Activated CD8-positive, alpha-beta memory T cell treated with anti-CD3 and anti-CD28 coated beads for 24 hours (primary cell): ENCODE data around the gene CAMSAP1.

Source experiments
- DNase-seq: peaks from one replicate; pipeline ENCODE4 v3.0.0-alpha.2; 2020

Gene CAMSAP1

GRCh38 chr9:135937521-135938489 is 30.5 kb upstream of the CAMSAP1 start:
- DNase-seq: no peak

GRCh38 chr9:135933114-135933513 is 25.8 kb upstream of the CAMSAP1 start:
- DNase-seq: no peak

GRCh38 chr9:135932656-135933055 is 25.3 kb upstream of the CAMSAP1 start:
- no peak for DNase-seq

DNA sequence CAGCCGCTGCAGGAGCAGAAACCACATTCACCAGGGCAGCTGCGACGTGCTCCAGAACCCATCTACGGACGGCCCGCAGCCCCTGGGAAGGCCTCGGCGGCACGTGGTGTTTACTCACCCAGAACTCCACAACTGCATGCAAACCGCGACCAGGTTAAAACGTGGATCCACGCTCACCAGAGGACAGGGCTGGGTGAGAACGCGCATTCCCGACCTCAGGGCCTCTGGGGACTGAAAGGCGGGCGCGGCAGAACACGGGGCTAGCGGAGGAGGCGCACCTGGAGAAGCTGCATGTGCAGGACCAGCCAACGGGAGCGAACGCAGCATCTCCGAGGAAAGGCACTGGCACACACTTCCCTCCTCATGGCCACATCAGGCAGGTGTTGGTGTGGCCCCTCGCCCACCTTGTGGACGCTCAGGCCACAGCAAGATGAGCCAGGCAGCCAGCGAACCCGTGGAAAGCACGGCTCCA is 24.0 kb upstream of the CAMSAP1 start:
- DNase-seq: no peak

- no peak for DNase-seq
Observed at GRCh38 chr9:135930446-135931345, 23.4 kb upstream of the CAMSAP1 start.

DNA sequence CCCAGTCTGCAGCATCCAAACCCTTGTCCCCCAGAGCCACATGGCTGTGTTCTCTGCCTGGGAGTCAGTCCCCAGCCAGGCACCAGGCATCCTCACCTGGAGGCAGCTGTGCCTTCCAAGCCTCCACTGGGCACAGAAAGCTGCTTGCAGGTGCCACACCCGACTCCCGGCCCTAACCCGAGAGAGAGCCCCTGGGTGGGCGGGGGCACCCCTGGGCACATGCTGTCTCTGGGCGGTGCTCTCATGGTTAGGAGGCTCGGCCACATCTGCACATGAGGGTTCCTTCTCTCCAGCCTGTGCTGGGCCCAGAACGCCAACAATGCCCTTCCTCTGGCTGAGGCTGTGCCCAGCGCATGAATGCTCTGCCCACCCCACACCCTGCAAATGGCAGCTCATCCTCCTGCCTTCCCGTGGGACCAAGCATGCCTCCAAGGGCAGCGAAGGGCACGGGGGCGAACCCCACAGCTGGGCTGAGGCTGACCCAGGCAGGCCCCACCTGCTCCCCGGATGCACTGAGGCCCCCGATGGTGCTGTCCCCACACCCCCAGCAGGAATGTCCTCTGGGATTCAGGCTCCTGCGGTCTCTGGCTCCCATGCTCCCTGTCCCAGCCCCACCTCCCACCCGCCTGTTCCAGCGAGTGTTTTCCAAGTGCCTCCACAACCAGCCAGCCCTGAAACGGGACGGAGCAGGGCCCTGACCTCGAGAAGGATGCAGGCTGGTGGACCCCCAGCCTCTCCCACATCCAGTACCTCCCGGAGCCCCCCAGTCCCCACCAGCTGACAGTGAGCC is 22.5 kb upstream of the CAMSAP1 start:
- no peak for DNase-seq

DNA sequence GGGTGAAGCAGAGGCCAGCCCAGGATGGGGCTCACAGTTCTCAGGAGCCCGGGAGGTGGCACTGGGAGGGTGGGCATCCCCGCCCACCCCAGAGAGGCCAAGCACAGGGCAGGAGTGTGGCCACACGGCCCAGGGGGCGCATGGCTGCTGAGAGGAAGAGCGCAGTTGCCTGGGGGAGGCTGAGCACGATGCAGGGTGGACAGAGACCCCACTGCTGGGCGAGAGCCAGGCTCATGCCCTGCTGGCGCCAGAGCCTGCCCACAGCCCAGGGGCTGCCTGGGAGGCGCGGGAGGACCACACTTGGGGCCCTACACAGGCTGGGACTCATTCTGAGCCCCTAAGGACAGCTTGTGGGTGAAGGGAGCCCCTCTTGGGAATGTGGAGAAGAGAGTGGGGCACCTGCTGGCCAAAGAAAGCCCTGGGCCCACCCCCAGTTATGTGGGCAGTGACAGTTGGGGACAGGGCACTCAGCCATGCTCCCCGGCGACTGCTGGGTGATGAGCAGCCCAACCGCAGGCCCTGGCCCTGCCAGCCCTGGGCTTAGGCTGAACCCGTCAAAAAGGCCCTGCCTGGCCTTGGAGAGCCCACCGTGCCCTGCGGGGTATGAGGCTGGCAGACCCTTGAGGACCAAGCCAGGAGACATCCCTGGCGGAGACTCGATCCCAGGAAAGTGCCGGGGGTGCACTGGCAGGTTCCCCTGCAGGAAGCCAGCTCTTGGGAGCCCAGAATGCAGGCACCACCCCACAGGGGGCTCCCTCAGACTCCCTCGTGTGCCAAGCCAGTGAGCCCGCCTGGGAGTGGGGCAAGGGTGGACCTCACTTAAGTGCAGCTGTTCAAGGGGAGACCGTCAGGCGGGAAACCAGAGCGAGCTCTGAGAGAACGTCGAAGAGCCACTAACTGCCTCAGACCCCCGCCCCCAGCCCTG is 21.6 kb upstream of the CAMSAP1 start:
- DNase-seq: no peak

DNA sequence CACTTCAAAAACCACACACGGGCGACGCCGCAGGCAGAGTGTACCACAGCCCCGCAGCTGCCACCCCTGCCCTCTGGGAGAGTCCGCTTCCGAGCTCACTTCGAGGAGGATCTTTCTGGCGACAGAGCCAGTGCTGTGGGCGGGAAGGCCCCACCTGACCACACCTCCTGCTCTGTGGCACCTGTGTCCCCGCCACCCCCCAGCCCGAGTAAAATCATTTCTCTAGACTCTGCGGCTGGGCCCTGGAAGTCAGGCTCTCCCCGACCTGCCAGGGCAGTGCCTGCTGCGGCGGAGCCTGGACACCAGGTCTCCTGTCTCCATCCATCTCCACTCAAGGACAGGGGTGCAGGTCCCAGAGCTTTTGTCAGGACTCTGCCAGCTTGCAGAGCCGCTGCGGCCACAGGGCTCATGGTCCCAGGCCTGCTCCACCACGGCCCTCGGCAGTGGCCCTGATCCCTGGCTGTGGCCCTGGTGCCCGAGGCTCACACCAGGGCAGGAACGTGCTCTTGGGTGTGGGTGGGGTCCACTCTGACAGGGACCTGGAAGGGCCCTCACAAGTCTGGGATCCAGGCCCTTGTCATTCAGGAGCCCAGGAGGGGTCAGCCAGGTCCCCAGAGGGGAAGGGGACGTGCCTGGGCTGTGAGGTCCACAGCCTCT is 20.9 kb upstream of the CAMSAP1 start:
- DNase-seq: no peak

DNA sequence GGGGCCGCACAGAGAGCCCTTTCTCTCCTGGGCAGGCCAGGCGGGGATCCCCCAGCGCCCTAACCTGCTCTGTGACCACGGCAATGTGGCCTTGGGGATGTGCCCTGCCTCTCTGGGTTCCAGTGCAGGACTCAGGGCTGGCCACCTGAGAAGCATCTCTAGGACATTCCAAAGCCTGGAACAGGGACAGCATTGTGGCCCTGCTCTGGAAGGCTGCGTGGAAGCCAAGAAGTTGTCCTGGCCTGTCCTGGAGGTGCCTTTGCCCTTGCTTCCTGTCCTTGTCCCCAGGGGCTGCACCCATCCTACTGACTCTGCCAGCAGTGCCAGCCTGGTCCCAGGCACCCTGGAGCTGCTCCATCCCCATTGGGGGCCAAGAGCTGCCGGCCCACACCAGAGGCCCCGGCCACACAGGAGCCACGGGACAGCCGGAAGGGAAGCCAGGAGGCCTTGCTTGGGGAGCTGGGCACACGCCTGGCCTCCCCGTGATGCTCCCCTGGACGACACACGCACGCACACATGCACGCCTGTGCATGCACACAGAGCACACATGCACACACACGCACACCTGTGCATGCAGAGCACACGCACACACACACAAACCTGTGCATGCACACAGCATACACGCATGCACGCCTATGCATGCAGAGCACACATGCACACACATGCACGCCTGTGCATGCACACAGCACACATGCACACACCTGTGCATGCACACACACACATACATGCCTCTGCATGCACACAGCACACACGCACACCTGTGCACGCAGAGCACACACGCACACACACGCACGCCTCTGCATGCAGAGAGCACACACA is 20.1 kb upstream of the CAMSAP1 start:
- DNase-seq: no peak

GRCh38 chr9:135926402-135927194 is 19.3 kb upstream of the CAMSAP1 start:
- DNase-seq: peak; percentile 81

DNA sequence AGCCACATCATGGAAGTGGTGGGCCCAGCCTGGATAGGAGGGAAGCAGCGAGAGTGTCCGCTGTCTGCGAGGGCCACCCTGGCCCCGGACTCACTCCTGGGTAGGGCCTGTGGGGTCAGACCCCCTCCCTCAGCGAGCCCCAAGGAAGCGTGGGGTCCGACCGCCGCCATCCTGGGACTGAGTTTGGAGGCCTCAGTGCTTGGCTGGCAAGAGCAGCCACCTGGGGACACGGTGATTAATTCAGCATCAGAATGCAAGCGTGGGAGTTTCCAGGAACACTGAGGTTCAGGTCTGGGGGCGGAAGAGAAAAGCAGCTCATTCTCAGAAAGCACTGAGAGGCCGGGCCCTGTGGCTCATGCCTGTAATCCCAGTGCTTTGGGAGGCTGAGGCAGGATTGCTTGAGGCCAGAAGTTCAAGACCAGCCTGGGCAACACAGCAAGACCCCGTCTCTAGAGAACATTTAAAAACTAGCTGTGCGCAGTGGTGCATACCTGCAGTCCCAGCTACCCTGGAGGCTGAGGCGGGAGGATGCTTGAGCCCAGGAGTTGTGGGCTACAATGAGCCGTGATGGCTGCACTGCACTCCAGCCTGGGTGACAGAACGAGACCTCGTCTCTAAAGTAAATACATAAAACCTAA is 18.3 kb upstream of the CAMSAP1 start:
- peak; percentile 79 for DNase-seq

- peak; percentile 61 for DNase-seq
Observed at GRCh38 chr9:135924628-135925338, 17.4 kb upstream of the CAMSAP1 start.

- no peak for DNase-seq
Observed at GRCh38 chr9:135923508-135923907, 16.2 kb upstream of the CAMSAP1 start.

DNA sequence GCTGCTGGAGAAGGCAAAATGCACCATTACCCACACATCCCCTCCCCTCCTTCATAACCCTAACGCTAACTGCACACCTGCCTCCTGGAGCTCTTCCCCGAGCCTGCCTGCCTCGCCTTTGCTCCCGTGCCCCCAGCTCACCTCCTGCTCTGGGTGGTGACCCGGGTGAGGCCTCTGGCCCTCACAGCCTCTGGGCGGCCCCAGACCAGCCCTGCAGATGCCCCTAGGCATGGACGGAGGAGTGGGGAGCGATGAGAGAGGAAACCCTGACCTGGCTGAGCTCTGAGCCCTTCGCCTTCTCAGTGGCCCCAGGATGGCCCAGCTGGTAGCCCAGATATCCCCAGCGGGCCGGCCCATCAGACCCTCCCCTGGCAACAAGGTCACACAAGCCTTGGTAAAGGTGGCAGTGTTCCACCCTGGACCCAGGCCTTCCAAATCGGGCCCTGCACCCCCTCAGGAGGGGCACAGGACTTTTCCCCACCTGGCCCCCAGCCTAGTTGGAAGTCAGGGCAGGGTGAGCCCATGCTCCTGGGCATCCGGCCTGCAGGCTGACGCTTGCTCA is 14.5 kb upstream of the CAMSAP1 start:
- no peak for DNase-seq

- no peak for DNase-seq
Observed at GRCh38 chr9:135920973-135921585, 13.7 kb upstream of the CAMSAP1 start.

DNA sequence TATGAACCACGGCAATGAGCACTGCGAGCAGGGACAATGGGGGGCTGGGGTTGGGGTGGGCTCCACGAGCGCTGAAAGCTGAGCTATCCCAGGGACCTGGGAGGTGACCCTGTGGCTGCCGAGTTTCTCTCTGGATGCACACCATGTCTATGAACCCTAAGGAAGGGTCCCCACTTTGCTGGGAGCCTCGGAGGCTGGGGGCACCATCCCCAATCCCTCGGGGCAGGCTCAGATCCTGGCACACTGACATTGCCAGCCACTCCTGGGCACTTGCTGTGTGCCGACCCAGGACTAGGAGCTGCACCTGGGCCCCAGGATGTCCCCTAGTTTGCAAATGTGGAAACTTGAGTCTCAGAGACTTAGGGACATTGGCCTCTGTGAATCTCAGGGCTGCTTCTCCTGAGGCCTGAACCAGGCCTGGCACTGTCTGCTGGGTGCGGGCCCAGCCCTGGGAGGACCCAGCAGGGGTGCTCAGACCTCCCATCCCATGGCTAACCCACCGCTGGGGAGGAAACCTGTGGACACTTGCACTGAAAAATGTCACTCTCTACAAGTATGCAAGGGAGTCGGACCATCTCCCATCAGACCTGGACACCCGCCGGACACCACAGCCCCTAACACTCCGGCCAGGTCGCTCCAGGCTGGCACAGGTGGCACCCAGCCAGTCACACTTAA is 13.0 kb upstream of the CAMSAP1 start:
- no peak for DNase-seq
